HG03159 (cell line): ENCODE measurements around the gene NFATC1.

Experiments used
- ATAC-seq: cut with Tn5 transposase; IDR thresholded peaks from one replicate; pipeline ENCODE4 v1.9.1; 2021; ENCODE audit warnings: mild to moderate bottlenecking, moderate library complexity; ENCODE audit not compliant: unreplicated experiment

The NFATC1 gene

GRCh38 chr18:79452991-79453645 lies 57.4 kb downstream of the NFATC1 start:
- no peak for ATAC-seq

DNA sequence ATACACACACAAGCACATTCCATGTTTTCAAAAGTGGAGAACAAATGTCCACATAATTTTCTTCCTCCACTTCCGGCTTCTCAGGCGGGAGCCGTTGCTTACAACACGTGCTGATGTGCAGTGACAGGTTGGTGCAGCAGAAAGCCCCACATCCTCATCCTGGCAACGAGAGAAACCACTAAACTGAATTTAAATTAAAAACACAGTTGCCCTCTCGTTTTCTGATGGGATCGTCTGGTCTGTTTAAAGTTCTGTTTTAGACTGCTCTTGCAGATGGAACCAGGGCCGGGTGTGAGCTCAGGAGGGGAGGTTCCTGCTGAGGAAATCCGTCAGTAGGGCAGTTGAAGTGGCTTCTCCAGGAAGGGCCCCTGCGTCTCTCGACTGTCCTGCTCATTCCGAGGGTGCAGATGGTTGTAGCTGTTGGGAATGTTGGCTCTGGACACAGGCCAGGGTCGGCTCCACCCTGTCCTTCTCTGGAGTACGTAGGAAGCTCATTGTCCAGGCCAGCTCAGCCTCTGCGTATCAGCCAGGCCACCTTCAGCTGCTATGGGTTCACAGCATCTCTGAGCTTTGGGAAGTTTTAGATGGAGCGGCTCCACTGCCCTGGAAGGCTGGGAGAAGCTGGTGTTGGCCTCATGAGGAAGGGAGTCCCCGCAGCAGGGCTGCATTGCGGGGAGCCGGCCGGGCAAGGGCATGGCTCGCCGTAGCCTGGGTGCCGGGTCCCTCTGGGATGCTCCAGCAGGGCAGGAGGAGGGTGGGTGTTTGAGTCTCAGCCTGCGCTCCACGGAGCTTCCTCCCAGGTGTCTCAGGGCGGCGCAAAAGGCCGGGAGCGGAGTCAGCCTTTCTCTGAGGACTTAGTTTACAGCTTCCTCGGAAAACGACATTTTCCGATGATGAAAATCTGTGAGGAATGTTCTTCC lies 58.3 kb downstream of the NFATC1 start:
- ATAC-seq = no peak

- ATAC-seq = no peak
These were observed 59.5 kb downstream of the NFATC1 start for GRCh38 chr18:79455261-79455660.

DNA sequence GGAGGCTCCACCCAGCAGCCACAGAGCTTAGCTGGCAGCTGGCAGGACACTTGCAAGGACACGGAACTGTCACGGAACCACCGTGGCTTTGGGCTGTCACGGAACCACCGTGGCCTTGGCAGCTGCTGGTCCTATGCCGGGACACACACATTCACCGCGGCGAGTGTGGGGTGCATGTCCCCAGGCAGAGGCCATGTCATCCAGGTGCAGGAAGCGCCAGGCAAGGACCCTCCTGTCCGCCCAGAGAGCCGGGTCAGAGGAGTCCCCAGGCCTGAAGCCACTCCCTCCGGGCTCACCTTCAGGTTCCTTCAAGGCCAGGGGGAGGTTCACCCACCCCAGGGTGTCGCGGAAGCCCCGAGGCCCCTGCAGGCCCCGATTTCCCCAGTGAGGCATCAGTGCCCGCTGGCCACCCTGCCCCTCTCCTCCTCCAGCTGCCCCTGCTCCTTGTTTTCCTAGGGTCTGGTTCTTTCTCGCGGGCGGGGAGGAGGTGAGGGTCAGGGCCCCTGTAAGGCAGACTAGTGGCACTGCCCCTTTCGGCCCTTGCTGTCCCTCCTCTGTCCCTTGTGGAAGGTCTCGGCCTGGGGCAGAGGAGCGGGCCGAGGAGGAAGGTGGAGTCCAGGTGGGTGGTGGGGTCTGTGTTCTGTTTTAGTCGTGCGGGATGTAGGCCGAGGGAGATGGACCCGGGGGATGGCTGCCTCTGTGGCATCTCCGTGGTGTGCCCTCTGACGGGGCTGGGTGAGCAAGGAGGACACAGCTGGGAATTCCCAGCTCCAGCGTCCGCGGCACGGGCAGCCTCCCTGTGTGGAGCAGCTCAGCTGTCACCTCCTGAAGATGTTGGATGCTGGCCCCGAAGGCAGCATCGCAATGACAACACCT lies 60.6 kb downstream of the NFATC1 start:
- ATAC-seq = no peak

DNA sequence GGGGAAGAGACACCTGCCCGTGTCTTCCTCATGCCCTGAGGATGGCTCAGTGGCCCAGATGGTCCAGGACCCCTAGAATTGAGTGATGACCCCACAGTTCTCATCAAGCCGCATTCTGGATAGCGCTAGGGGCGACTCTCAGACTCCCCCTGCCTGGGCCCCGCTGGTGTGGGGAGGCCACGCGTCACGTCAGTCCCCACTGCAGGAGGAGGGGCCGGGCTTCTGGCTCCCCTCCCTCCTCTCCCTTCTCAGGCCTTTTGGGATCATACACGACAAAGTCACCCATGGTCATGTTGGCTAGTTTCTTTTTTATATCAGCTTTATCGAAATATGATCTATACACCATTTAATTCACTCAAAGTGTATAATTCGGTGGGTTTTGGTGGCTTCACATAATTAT lies 61.5 kb downstream of the NFATC1 start:
- ATAC-seq = no peak

DNA sequence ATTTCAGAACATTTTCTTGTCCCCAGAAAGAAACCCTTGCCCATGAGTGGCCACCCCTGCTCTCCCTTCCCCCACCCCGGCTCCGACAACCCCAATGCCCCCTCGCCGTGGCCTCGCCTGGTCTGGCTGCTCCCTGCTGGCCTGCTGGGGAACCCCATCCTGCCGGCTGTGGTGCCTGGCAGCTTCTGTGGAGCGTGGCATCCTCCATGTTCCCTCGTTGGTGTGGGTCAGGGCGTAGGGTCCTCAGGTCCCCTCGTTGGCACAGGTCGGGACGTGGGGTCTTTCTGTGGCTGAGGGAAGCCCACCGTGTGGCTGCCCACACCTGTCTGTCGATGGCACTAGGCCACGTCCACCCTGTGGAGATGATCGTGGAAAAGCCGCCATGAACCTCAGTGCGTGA lies 61.9 kb downstream of the NFATC1 start:
- ATAC-seq = no peak

- ATAC-seq = no peak
These were observed 62.6 kb downstream of the NFATC1 start for GRCh38 chr18:79458131-79458838.

DNA sequence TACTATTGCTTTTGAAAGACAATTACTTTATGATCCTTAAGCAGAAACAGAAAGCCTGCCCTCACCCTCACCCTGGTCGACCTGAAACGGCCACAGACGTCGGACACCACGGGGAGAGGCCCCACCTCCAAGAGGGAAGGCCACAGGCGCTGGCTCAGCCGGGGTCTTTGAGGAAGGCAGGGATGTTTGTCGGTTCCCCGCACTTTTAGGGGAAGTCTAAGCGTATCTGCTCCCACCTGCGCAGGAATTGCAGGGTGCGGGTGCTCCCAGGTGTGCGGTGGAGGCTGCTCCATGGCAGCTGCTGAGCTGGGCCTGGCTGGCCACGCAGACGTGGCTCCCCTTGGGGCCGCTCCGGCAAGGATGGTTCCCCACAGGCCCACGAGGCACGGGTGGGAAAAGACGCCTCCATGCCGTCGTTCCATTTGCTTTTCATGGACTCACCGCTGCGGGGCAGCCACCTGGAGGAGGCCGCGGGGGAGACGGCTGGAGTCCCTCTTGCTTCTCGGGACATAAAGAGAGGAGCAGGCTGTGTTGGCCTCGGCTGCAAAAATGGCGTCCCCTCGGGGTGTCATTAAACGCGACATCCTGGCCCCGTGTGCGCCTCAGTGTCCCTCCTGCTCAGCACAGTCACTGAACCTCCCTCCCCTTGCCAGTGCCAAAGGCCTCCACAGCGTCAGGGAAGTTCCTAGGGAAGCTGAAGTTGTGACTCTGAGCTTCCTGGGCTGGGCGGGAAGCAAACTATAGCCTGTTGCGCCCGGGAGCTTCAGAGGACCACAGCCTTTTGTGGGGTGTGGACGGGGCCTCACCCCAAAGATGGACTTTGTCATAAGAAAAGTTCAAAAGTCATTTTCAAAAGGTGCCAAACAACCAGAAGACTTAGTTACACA lies 63.4 kb downstream of the NFATC1 start:
- ATAC-seq = no peak

DNA sequence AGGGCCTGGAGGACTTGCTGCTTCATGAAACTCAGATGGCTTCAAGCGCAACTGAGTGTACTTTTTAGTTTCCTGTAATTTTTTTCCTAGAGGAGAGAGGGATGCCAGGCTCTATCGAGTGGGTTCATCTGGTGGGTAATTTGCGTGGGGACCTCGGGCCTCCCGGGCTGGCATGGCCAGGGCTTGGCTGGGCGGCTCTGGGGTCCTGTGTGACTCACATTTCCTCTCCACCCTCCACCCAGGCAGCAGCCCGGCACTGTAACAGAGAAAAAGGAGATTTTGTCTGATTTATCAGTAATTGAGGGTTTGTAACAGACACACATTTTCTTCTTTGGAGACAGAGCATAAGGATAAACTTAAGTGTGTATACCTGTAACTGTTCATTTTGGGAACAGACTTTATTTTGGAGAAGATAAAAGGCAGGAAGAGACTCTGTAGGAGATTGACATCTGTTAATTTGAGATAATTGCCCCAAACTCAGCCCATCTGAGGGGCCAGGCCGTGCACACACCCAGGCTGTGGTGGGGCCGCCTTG lies 64.3 kb downstream of the NFATC1 start:
- ATAC-seq = peak; percentile 28

DNA sequence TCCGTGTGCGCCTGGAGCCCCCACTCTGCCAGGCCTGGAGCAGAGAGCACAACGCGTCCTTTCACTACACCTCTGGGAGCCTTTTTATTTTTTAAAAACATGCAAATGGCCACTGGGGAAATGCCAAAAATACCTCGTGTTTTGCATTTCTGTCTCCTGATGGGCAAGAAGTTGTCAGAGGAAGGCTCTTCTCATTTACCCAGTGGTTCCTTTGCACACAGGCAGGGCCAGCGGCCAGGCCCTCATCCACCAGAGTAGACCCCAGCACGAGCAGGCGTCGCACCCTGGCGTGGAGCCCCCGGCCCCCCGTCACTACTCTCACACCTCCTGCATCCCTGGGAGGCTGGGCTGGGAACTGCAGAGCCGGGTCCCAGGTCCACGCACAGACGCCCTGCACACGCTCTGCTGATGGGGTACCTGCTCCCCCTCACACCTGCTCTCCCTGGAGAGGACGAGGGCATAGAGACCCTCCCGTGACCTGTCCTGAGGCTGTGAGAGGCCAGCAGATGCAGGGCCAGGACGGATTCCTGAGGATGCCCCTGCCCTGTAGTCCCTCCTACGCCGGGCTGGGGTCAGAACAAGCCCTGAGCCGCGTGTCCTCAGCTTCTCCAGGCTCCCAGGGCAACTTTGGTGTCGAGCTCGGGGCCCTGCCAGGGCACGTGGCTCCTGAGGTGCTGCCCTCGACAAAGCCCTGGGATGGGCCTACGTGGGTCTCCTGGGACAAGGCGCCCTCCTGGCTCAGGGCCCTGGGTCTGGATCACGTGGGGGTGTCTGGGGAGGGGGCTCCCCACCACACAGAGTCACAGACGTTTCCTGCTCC lies 65.0 kb downstream of the NFATC1 start:
- peak; percentile 83 for ATAC-seq

- ATAC-seq = no peak
These were observed 65.9 kb downstream of the NFATC1 start for GRCh38 chr18:79461627-79462026.

DNA sequence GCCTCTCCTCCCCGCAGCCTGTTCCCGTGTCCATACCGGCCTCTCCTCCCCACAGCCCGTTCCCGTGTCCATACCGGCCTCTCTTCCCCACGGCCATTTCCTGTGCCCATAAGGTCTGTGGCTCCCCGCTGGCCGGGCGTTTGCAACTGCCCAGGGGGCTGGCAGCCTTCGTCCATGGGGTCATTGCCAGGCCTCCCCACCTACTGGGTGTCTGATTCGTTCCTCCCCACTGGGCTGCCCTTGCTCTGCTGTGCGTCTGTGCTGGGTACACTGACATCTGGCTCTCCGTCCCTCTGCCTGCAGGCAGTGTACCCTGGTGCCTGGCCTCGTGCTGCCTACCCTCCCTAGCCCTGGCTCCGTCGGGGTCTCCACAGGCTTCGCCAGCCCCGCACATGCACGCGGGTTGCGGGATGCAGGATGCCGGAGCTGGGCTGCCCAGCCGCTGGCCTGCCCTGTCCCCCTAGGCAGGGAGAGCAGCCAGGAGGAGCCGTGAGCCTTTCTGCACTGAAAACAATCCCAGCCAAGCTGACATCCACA lies 67.8 kb downstream of the NFATC1 start:
- ATAC-seq = no peak

DNA sequence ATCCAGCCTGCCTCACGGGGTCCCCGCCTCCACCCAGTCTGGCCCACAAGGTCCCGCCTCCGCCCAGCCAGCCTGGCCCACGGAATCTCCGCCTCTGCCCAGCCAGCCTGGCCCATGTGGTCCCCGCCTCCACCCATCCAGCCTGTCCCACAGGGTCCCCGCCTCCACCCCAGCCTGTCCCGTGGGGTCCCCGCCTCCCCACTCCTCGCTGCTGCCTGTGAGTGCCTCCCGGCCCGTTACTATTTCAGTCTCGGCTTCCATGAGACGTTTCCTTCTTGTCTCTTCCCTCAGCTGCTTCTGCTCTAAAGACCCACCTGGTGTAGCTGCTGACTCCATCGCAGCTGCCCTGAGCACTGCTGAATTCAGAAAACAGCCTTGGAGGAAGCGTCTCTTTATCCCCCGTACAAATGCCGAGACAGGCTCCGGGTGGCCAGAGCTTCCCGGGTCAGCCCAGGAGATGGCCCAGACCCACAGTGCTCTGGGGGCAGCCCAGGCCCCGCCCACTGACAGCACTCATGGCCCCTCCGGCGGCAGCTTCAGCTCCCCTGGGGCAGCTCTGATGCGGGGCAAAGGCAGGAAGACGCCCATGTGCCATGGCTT lies 69.8 kb downstream of the NFATC1 start:
- no peak for ATAC-seq

- peak; percentile 55 for ATAC-seq
These were observed 70.9 kb downstream of the NFATC1 start for GRCh38 chr18:79466591-79466990.

GRCh38 chr18:79467126-79467525 lies 71.4 kb downstream of the NFATC1 start:
- ATAC-seq = peak; percentile 14

DNA sequence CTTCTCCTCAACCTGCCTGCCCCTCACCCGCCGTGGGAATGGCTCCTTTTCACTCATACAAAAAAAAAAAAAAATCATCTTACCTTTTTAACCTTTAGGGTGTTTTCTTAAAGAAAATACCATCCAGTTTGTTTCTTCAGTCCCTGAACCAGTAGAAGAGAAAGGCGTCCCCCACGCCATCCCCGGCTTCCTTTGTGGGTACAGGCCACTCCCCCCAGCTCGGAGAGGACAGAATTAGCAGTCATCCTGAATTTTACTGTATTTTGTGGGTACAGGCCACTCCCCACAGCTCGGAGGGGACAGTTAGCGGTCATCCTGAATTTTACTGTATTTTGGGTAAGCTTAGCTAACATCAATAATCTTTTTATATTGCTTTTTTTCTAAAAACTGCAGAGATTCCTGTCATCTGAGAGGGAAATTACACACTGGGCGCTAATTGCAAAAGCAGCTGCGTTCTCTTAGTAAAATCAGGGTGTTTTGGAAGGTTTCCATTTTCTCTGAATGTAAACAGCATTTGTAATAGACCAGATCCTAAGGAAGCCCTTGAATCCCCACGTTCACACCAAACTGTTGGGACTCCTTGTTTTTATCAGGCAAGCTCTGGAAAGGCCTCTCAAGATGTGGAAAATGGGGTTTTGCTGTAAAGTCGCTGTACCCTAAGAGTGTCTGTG lies 72.5 kb downstream of the NFATC1 start:
- no peak for ATAC-seq

DNA sequence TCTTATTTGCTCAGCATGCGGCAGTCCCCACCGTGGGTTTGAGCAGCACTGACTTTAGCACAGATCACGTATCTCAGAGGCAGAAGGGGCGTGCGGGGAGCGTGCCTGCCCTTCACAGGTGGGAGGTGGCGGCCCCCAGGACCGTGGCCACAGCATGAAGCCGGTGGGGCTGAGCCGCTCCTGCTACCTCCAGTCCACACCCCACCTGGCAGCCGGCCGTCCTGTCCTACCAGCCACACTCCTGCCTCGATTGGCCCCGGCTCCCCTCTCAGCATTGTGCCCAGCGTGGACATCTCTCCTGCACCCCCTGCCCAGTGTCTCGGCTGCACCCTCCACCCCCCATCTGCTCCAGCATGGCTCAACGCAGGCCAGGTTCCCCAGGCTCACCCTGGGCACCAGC lies 73.6 kb downstream of the NFATC1 start:
- ATAC-seq = no peak
